IPS DF 6.9 (cell line): Measurements from ENCODE around the gene RPL18A.
"Not testable (repeated sequence)": the region's sequence is repeated elsewhere in the genome, so short reads cannot be mapped to it uniquely, and the experiment has no call there.

Source experiments
- DNase-seq: peaks from one replicate; pipeline ENCODE4 v3.0.0-alpha.2; 2013; ENCODE audit warnings: low read depth, low spot score
- H3K27ac ChIP-seq: one replicate; pipeline ENCODE4 v1.5.1; 2013; ENCODE audit warnings: low read length, control low read depth
- H3K27me3 ChIP-seq: 2 replicates; pipeline ENCODE4 v1.6.1; 2013; ENCODE audit warnings: mild to moderate bottlenecking, low read length; ENCODE audit not compliant: control insufficient read depth, insufficient read depth
- H3K36me3 ChIP-seq: 2 replicates; pipeline ENCODE4 v1.6.1; 2013; ENCODE audit warnings: low read length; ENCODE audit not compliant: control insufficient read depth, insufficient read depth
- H3K4me1 ChIP-seq: 2 replicates; pipeline ENCODE4 v1.6.1; 2013; ENCODE audit warnings: low read length; ENCODE audit not compliant: control insufficient read depth, insufficient read depth
- H3K4me3 ChIP-seq: 2 replicates; pipeline ENCODE4 v1.5.1; 2013; ENCODE audit warnings: mild to moderate bottlenecking, low read length
- H3K9me3 ChIP-seq: 2 replicates; pipeline ENCODE4 v1.6.1; 2013; ENCODE audit warnings: low read length, inconsistent platforms; ENCODE audit not compliant: control insufficient read depth, insufficient read depth
- WGBS: extraction: QIAGEN DNeasy Blood & Tissue Kit; methylation state at CpG from one replicate; pipeline ENCODE4 v1.1.7; 2013; ENCODE audit warnings: mixed read lengths, missing lambda C conversion rate; ENCODE audit not compliant: insufficient read length, insufficient coverage; 5-methylcytosine and 5-hydroxymethylcytosine counted together

RPL18A gene

GRCh38 chr19:17883627-17884410, 24.1 kb downstream of the RPL18A start:
- Histone ChIP-seq H3K9me3 (no peaks in the 10 kb centered on the region), H3K27ac (no peak overlapping the region), H3K4me1 (no peaks in the 10 kb centered on the region), H3K27me3 (no peaks in the 10 kb centered on the region), H3K36me3 (no peaks in the 10 kb centered on the region), H3K4me3 (no peak overlapping the region)
- no peak for DNase-seq
- no CpG with 5 or more reads among the region's 33 CpGs for WGBS

DNA sequence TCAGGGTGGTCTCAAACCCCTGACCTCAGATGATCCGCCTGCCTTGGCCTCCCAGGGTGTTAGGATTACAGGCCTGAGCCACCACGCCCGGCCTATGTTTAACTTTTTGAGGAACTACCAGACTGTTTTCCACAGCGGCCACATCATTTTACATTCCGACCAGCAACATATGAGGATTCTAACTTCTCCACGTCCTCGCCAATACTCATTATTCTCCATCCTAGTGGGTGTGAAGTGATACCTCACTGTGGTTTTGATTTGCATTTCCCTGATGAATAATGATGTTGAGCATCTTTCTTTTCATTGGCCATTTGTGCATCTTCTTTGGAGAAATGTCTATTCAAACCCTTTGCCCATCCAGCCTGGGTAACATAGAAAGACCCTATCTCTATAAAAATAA, 26.8 kb downstream of the RPL18A start:
- H3K4me3 ChIP-seq, result no peak overlapping the region
- DNase-seq, result no peak
- H3K27me3 ChIP-seq, result no peaks in the 10 kb centered on the region
- no peaks in the 10 kb centered on the region for H3K9me3 ChIP-seq
- H3K36me3 ChIP-seq, result no peaks in the 10 kb centered on the region
- WGBS, result no CpG with 5 or more reads among the region's 7 CpGs
- no peaks in the 10 kb centered on the region for H3K4me1 ChIP-seq
- no peak overlapping the region for H3K27ac ChIP-seq

DNA sequence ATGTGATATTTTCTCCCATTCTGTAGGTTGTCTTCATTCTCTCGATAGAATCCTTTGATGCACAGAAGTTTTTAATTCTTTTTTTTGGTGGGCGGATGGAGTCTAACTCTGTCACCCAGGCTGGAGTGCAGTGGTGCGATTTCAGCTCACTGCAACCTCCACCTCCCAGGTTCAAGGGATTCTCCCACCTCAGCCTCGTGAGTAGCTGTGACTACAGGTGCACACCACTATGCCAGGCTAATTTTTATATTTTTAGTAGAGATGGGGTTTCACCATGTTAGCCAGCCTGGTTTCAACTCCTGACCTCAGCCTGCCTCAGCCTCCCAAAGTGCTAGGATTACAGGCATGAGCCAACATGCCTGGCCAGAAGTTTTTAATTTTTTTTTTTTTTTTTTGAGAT, 27.5 kb downstream of the RPL18A start:
- WGBS, result no CpG with 5 or more reads among the region's 4 CpGs
- not testable (repeated sequence) for H3K4me1 ChIP-seq, DNase-seq, H3K9me3 ChIP-seq, H3K4me3 ChIP-seq, H3K36me3 ChIP-seq, H3K27me3 ChIP-seq, H3K27ac ChIP-seq

- Histone ChIP-seq H3K27me3 (no peaks in the 10 kb centered on the region), H3K36me3 (no peaks in the 10 kb centered on the region), H3K27ac (no peak overlapping the region), H3K9me3 (no peaks in the 10 kb centered on the region), H3K4me1 (no peaks in the 10 kb centered on the region), H3K4me3 (no peak overlapping the region)
- no CpG with 5 or more reads among the region's 7 CpGs for WGBS
- DNase-seq, result no peak
Measured at GRCh38 chr19:17888260-17888659, 28.6 kb downstream of the RPL18A start.

DNA sequence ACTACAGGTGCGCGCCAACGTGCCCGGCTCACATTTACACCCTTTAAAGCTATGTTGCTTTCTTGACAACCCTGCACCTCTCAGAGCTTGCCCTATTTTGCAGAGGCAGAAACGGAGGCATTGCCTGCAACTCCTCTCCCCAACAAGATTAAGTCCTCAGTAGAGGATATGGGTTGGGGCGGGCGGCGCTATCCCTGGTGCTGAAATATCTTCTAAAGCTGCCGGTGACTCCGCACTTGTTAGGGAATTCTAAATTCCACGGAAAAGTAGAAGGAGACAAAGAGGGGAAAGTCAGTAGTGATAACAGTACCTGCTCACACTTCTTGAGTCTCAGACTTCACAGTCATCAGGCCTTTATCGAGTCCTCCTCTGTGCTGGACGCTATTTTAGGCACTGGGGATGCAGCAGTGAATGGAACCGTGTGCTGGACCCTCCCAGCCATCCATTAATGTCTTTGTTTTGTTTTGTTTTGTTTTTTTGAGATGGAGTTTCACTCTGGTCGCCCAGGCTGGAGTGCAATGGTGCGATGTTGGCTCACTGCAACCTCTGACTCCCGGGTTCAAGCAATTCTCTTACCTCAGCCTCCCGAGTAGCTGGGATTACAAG, 30.0 kb downstream of the RPL18A start:
- WGBS, result no CpG with 5 or more reads among the region's 18 CpGs
- Histone ChIP-seq H3K9me3 (no peaks in the 10 kb centered on the region), H3K27ac (no peak overlapping the region), H3K4me1 (no peaks in the 10 kb centered on the region), H3K27me3 (no peaks in the 10 kb centered on the region), H3K36me3 (peaks cover 4% of the 10 kb centered on the region; the same call in 1 of the 2 replicates), H3K4me3 (no peak overlapping the region)
- DNase-seq, result no peak

DNA sequence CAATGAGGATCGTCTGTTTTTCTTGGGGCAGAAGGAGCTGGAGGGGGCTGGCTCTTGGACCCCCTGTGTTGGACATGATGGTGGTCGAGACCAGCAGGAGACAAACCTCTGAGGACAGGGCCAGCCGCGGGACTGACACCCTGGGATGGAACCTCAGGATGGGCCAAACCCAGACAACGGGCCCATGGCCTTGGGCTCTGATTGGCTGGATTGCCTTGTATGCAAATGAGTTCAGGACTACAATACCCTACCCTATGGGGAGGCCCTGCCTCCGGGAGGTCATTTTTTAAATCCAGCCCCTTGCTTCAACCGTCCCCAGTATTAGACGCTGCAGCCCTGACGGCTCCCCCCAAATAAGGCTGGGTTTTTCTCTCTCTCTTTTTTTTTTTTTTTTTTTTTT, 34.1 kb downstream of the RPL18A start:
- Histone ChIP-seq H3K4me3 (no peak overlapping the region), H3K27ac (no peak overlapping the region), H3K4me1 (no peaks in the 10 kb centered on the region), H3K36me3 (peaks cover 4% of the 10 kb centered on the region; the same call in 1 of the 2 replicates), H3K9me3 (no peaks in the 10 kb centered on the region), H3K27me3 (no peaks in the 10 kb centered on the region)
- no CpG with 5 or more reads among the region's 9 CpGs for WGBS
- no peak for DNase-seq

DNA sequence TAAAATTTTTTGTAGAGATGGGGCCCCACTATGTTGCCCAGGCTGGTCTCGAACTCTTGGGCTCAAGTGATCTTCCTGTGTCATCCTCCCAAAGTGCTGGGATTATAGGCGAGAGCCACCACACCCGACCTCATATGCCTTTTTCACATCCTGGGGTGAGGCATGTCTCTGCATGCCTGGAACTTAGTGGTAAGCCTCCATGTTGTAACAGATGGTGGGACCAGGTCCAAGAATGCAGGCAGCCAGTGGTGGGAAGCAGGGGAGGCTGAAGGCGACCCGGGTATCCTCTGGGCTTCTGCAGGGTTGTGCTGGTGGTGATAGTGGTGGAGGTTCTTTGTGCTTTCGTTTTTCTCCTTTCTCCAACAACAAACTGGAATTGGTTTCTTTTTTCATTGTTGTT, 43.0 kb downstream of the RPL18A start:
- Histone ChIP-seq H3K9me3 (no peaks in the 10 kb centered on the region), H3K27me3 (no peaks in the 10 kb centered on the region), H3K27ac (no peak overlapping the region), H3K36me3 (no peaks in the 10 kb centered on the region), H3K4me1 (no peaks in the 10 kb centered on the region), H3K4me3 (no peak overlapping the region)
- no CpG with 5 or more reads among the region's 6 CpGs for WGBS
- DNase-seq, result no peak

GRCh38 chr19:17908244-17908643, 48.5 kb downstream of the RPL18A start:
- no CpG with 5 or more reads among the region's 3 CpGs for WGBS
- Histone ChIP-seq H3K4me3 (no peak overlapping the region), H3K27ac (no peak overlapping the region), H3K9me3 (no peaks in the 10 kb centered on the region), H3K27me3 (no peaks in the 10 kb centered on the region), H3K36me3 (no peaks in the 10 kb centered on the region), H3K4me1 (no peaks in the 10 kb centered on the region)
- DNase-seq, result no peak

GRCh38 chr19:17909003-17909732, 49.5 kb downstream of the RPL18A start:
- H3K9me3 ChIP-seq, result no peaks in the 10 kb centered on the region
- no peaks in the 10 kb centered on the region for H3K36me3 ChIP-seq
- H3K27me3 ChIP-seq, result no peaks in the 10 kb centered on the region
- H3K4me3 ChIP-seq, result no peak overlapping the region
- no peak for DNase-seq
- WGBS, result no CpG with 5 or more reads among the region's 7 CpGs
- no peak overlapping the region for H3K27ac ChIP-seq
- no peaks in the 10 kb centered on the region for H3K4me1 ChIP-seq

- no peaks in the 10 kb centered on the region for H3K9me3 ChIP-seq
- H3K4me3 ChIP-seq, result no peak overlapping the region
- no peaks in the 10 kb centered on the region for H3K4me1 ChIP-seq
- no peaks in the 10 kb centered on the region for H3K36me3 ChIP-seq
- no peak overlapping the region for H3K27ac ChIP-seq
- no CpG with 5 or more reads among the region's 11 CpGs for WGBS
- no peak for DNase-seq
- no peaks in the 10 kb centered on the region for H3K27me3 ChIP-seq
Measured at GRCh38 chr19:17910791-17911360, 51.2 kb downstream of the RPL18A start.
